ENCODE results near the gene CD163.
"Not testable (repeated sequence)": the region's sequence is repeated elsewhere in the genome, so short reads cannot be mapped to it uniquely, and the experiment has no call there.

CD163 gene

GRCh38 chr12:7448099-7448498 is 55.5 kb downstream of the CD163 start:
- no peak for DNase-seq

GRCh38 chr12:7444537-7444936 is 59.0 kb downstream of the CD163 start:
- DNase-seq = no peak

DNA sequence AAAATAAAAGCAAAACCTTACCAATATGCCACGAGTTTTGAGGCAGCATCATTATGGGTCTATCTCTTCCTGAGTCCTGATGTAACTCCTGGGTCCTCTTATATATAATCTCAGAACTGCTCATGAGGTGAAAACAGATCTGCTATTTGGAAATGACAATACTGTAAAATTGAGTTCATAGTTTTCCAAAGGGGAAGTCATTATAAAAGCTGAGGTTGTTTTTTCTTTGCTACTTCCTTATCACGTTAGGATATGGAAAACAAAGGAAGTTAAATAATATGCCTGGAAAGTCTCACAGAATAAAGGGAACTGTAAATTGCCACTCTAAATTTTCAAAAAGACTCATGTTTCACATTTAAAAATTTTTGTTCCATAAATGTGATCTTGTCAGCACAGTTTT is 59.5 kb downstream of the CD163 start, which contains the start of gene CD163L1:
Gene CD163L1 (minus strand): TSS at position 78 of the 400 bp plus-strand sequence. CDS start 26 bp downstream, at position 52.
- no peak for DNase-seq

GRCh38 chr12:7441216-7441615 is 62.4 kb downstream of the CD163 start:
- DNase-seq = no peak

- peak; percentile 18 to 30 for DNase-seq
Observed at GRCh38 chr12:7439579-7440505, 63.7 kb downstream of the CD163 start.

- DNase-seq = not testable (repeated sequence)
Observed at GRCh38 chr12:7438291-7438995, 65.1 kb downstream of the CD163 start.

- not testable (repeated sequence) for DNase-seq
Observed at GRCh38 chr12:7437494-7437893, 66.1 kb downstream of the CD163 start.

GRCh38 chr12:7434670-7435069 is 68.9 kb downstream of the CD163 start:
- no peak for DNase-seq

- DNase-seq = no peak
Observed at GRCh38 chr12:7433276-7433822, 70.2 kb downstream of the CD163 start.

DNA sequence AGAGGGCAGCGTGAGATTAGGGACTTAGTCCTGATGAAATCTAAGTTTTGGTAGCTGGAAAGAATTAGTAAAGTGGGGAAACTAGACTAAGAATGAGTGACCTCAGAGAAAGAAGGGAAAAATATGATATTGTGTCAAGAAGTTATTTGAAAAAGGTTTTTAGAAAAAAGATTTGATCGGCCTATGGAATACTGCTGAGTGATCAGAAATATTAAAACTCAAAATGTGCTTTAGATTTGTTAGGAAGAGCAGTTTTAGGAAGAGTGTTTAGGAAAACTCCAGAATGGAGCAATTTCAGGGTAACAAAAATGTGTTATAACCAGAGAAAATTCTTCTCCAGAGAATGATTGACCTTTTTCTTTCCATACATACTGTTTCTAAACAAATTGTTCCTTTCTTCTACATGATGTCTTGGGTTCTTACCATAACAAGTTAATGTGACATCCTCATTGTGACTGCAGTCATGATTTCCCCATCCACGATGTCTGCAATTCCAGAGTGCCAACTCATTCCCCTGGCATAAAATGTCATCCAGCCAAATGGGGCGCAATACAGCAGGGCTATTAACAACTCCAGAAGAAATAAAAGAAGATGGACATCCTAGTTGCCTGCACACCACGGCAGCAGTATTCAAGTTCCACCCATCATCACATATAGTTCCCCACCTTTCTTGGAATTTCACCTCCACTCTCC is 71.4 kb downstream of the CD163 start:
- DNase-seq = no peak

All from CD4-positive, alpha-beta T cell treated with Interleukin-1 beta for 1 hour (primary cell).